ENCODE data around the gene LRP2BP.

The LRP2BP gene

DNA sequence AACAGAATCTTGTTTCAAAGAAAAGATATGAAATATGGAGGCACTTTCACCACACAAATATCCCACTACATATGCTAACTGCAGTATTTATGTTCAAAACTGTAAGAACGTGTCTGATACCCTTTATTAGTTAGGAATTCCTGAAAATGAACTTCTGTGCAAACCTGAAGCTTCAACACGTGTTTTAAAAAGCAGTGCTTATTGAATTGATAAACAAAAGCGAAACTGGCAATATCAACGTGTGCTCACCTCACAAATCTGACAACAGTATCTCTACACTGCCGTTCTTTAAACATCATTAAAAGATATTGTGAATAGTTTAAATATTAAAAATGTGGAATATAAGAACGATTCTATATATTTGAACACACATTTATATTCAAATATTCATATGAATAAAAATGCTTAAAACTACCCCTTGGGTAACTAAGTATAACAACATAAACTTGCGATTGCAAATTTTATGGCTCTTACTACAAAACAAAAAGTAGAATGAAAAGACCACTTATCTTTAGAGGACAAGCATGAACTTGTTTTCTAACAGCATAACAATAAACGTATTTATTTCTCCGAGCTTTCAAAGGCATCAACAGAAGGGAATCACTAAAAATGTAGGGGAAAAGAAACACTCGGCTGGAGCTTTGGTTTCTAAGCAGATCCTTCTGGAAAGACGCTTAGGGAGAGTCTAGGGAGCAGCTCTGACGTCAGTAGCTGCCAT lies at the start of gene LRP2BP:
Gene LRP2BP, minus strand, starts transcription at position 687 of the 718 bp plus-strand sequence. CDS start 17,738 bp downstream, outside the sequence.
- peak; percentile 73 for FAIRE-seq

DNA sequence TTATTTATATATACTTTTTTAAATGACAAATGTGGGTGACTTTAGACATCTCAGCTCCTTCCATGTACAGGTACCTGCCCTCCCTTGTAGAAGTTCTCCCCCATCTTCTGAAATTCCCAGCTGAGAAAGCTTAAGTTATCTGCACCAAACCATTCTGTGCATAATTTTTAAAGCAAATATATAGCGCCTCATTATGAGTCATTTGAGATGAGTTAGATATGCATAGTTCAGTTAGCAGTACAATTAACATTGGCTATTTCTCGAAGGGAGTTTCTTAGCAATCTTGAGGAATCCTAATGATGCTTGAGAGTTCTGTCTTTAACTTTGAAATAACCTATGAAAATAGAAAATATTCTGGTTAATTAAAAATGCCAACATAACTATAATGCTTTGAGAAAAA lies 49.5 kb upstream of the LRP2BP start:
- no peak for FAIRE-seq

DNA sequence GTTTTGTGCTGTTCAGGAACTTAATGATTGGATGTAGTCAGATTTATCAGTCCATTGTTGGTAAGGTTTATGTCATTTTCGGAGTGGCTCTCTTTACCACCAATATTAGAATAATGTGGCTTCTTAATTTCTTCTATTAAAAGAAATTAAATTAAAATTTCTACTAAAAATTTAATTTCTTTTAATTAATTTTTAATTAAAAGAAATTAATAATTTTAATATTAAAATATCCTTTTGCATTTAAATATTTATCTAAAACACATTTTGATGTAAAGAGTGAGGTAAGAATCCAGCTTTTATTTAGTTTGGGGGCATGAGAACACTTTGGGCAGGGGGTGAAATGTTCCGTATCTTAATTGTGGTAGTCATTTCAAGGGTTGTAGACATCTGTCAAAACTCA lies 45.8 kb upstream of the LRP2BP start:
- peak; percentile 55 for FAIRE-seq

DNA sequence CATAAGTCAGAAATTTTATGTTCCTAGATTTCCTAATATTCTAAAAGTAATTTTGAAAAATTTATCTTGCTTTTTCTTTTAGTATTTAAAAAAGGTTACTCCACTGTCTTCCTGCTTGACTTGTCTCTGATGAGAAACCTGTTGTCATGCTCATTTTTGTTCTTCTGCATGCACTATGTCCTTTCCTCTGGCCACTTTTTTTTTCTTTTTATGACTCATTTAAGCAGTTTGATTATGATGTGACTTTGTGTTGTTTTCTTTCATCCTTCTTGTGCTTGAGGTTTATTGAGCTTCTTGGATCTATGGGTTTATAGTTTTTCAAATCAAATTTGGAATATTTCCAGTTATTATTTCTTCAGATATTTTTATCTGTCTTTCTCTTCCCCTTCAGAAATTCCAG lies 42.1 kb upstream of the LRP2BP start:
- peak; percentile 60 for FAIRE-seq

DNA sequence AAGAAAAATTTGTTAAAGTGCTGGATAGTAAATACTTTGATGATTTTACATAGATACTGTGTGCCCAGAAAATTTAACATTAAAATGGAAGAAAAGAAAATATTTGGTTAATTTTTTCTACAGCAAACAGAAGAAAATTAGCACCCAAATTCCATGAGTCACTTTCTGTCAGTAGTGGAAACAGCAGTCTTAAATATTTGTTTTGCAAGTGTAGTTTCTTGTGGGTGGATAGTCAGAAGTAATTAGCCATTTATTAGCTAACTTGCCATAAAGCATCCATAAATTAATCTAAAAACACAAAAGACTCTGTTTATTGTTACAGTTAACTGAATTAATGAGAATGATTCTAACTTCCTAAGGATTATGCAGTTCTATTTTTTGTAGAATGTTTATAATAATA lies 39.7 kb upstream of the LRP2BP start:
- FAIRE-seq = no peak

DNA sequence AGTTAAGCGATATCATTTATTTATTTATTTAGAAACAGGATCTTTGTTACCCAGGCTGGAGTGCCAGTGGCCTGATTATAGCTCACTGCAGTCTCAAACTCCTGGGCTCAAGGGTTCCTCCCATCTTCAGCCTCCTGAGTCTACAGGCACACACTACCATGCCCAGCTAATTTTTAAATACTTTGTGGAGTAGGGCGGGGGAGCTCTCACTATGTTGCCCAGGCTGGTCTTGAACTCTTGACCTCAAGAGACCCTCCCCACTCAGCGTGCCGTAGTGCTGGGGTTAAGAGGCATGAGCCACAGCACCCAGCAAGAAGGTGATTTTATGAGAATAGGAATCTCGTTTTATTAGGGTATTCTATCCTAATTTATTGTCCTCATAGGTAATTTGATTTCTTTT lies 33.9 kb upstream of the LRP2BP start:
- no peak for FAIRE-seq

DNA sequence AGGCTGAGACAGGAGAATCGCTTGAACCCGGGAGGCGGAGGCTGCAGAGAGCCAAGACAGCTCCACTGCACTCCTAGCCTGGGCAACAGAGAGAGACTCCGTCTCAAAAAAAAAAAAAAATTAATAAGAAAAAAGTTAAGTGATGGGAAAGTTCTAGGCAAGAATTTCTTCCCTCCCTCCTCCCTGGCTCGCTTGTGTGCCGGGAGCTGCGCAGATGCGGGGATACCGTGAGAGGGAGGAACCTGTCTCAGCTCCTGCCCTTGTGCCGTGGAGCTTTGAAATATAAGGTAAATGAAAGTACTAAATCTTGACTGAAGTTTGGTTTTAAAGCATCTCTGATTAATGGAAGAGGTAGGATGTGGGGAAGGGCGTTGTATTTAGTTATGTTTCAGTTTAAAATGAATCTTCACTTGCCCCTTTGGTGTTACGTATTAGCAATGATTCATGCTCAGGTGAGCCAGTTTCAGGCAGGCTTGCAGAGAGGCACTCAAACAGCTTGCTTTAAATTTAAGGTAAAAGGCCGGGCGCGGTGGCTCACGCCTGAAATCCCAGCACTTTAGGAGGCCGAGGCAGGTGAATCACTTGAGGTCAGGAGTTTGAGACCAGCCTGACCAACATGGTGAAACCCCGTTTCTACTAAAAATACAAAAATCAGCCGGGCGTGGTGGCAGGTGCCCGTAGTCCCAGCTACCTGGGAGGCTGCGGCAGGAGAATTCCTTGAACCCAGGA lies 31.4 kb upstream of the LRP2BP start:
- no peak for FAIRE-seq

DNA sequence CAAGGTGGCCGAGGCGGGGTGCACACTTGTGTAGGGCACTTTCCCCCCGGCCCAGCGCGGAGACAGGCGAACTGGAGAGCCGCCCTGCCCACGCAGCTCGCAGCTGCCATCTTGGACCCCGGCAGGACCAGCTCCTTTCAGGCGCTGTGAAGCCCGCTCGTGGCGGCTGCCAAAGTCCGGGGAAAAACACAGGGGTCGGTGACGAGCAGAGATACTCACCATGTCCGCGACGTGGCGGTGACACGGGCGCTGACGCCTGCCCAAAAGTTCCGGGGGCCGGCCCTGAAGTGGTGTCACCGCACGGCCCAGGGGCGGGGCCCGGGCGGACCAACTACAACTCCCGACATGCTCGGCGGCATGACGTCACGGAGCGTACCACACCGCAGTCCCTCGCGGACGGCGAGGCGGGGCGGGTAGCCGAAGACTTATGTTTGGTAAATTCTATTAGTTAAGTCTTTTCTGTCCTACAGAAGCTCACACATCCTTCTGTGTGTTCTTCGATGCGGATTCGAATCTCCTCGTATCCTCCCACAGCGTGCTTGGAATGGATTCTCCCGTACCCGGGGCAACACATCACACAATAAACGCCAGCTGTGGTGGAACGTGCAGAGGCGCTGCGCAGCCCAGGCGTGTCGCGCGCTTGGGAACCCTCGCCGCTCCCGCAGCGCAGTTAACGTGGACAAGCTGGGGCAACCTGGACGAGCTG lies 30.1 kb upstream of the LRP2BP start, which contains the start of gene UFSP2:
Gene UFSP2, minus strand, starts transcription at position 318 of the 706 bp plus-strand sequence. Its CDS starts 96 bp downstream, at position 222.
- FAIRE-seq = no peak

DNA sequence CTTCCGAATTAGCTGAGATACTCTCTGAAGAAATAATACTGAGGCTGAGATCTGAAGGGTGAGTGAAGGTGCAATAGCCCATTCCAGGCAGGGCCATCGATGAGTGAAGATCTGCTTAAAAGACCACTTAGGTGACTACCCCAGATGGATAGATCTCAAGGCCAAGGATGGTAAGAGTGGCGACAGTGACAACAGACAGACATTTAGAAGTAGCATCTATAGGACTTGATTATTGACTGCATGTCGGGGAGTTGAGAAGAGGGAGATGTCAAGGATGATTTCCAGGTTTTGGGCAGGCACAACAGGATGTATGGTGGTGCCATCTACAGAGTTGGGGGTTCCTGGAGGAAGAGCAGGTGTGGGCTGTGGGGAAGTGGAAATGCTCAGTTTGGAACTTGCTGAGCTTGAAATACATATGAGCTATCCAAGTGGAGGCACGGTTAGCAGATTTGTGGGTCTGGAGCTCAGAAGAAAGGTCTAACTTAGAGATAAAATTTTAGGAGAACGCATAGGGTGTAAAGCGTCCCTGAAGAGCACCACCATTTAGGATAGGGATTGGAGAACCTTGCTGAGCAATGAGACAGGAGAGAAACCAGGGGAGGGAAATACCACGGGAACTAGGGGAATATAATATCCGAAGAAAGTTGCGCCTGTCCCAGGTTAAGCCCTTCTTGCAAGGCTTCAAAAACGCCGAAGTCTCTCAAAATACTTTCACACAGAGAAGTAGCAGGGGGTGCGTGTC lies 29.4 kb upstream of the LRP2BP start:
- FAIRE-seq = no peak

DNA sequence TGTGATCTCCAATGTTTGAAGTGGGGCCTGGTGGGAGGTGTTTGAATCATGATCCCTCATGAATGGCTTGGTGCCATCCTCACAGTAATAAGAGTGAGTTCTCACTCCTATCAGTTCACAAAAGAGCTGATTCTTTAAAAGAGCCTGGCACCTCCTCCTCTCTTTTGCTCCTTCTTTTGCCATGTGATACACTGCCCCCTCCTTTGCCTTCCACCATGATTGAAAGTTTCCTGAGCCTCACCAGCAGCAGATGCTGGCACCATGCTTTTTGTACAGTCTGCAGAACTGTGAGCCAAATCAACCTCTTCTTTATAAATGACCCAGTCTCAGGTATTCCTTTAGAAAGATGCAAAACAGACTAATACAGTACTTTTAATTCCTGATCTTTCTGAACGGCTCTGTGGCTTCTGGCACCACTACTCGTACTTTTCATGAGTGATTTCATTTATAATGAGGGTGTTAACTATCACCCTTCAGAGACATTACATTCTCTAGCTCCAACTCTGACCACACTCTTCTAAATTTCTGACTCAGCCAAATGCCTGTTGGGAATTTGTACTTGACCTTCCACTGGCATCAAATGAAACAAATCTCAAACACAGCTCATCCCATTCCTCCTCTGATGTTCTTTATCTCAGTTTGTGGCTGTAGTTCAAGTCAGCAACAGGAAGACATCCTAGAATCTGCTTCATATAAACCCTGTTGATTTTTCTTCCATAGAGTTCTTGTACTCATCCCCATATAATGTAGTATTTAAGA lies 25.8 kb upstream of the LRP2BP start:
- FAIRE-seq = no peak

DNA sequence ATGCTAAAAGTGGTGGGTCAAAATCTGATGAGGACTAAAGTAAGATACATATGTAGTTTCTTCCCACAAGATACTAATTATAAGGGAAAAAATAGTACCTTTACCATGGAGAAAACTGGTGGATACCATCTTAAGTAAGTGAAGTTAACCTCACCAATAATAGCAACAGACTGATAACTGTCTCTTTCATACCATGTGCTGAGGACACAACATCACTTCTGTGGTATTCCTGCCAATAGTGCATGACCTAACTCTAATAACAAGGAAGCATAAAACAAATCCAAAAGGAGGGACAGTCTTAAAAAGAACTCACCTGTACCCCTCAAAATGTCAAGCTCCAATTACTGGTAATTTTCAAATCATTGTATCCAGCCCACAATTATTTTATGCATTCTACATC lies 21.2 kb upstream of the LRP2BP start:
- FAIRE-seq = no peak

DNA sequence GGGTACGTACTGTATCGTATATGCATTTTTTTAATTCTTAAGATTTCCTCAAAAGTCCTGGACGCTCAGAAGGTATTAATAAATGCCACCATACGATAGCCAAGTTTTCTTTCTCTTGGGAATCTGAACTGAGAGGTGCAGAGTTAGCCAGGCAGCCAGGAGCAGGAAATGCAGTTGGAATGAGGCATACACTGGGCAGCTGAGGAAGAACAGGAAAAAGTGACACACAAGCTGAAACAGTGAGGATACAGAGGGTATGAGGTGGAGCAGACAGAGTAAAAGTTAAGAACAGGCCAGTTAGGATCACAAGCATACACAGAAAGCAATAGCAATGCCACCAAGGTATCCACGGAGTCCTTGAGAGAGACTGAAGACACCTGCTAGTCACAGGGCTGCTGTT lies 16.7 kb upstream of the LRP2BP start:
- no peak for FAIRE-seq

DNA sequence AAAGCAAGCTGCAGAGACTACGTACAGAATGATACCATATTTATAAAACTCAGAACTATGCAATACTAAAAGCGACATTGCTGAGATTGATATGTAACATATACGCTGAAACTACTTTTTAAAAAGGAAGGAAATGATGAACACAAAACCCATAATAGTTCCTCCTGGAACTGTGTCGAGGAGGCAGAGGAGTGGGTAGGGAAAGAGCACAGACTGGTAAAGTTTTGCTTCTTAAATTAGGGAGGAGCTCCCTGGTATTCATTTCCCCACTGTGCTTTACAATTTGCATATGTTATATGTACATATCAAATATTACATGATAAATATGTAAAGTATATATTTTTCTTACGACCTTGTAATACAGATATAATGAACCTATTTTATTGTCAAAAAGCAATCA lies 16.1 kb upstream of the LRP2BP start:
- FAIRE-seq = no peak

DNA sequence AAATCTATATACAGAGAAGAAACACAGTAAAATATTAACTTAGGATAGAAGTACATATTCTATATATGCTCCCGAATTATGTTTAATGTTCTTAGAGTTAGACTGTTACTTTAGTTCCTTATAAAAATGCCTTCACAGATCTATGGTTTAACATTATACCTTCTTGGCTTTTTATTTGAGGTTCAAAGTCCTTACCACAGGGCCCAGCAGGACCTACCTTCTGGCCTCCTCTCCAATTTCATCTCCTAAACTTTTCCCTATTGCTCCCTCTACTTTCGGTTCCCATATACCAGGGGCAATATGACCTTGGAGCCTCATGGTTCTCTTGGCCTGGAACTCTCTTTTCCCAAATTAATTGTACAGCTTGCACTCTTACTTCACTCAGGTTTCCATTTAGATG lies 12.7 kb upstream of the LRP2BP start:
- no peak for FAIRE-seq

DNA sequence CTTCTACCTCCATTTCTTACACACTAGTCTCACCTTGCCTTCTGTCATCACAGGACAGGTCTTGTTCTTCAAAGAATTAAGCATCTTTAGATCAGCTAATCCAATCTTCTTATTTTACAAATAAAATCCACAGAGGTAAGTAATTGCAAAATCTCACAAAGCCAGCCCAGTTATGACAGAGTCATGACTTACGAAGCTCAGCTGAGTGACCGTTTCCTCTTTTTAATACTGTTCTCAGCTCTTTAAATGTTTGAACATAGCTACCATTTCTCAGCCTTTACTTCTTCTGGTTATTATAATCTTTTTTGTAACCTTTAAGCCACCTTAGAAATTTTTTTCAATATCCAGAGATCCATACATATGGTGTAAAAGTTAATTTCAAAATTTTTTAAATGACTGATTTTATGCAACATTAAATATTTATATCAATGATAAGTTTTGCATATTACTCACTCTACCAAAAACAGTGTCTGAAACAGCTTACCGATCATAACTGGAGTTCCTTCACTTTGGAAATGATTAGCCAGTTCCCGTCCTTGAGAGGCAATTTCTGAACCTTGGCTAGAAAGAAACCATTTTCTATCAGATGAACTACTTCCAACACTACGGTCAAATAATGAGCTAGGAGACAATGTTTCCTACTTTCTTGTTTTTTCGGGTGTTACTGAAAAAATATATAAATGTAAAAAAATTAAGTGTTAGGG lies 9.7 kb upstream of the LRP2BP start:
- no peak for FAIRE-seq

DNA sequence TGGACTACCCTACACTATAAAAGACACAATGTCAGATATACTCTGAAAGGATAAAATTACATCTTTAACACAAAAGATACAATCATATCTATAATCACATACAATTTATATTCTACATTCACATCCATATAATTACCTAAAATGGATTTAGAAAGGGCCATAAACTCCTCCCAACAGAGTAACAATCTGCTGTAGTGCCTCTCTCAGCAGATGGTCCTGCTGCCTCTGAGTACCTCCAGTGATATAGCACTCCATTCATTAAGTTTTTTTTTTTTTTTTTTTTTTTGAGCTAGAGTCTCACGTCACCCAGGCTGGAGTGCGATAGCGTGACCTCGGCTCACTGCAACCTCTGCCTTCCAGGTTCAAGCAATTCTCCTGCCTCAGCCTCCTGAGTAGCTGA lies 8.3 kb upstream of the LRP2BP start:
- no peak for FAIRE-seq

DNA sequence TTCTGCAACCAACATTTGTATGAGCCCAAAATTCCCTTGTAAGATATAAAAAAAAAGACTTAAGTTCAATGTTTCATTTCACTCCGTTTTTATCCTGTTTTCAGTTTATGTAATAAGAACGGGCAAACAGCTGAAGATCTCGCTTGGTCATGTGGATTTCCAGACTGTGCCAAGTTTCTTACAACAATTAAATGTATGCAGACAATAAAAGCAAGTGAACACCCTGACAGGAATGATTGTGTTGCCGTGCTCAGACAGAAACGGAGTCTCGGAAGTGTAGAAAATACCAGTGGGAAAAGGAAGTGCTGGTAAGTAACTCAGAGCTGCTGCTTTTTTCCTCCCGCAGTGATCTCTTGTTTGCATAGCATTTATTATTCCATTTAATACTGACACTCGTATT lies 3.7 kb upstream of the LRP2BP start:
- no peak for FAIRE-seq

DNA sequence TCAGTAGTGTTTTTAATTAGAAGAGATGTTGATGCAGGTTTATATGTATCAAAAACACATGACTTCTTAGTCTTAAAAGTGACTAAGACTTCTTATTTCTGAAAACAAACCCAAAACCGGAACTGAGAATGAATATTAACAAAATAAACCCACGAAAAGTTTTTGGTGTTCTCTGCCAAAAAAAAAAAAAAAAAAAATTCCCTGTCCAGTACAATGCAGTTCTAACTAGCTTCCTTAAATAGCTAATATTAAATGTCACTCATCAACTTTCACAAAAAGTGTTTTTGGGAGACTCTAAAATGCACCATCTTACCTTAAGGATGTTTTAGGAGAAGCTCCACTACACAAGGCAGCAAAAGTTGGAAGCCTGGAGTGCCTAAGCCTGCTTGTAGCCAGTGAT lies 2.9 kb upstream of the LRP2BP start:
- FAIRE-seq = no peak

DNA sequence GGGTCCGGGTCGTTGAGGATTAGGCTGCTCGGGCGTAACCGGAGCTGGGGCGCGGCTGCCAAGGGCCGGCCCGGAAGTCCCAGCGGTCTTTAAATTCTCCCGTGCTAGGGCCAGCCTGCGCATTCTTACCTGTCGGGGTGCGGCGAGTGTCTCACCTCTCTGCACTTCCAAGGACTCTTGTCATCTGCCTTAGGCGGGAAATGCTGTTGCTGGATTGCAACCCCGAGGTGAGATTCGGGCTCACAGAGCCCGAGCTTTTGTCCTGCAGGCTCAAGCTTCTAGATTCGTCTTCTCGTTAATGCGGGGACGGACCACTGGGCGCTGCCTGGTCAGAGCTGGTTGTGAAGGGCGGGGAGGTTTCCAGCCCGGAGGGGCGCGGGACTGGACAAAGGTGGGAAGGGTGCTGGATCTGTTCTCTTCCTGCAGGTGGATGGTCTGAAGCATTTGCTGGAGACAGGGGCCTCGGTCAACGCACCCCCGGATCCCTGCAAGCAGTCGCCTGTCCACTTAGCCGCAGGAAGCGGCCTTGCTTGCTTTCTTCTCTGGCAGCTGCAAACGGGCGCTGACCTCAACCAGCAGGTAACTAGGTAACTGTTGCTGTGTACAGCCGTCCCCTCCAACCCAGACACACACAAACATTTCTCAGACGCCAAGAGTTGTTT lies 1.1 kb upstream of the LRP2BP start, which contains the start of gene ANKRD37:
Gene ANKRD37, plus strand, starts transcription at position 118 of the 662 bp plus-strand sequence. Its CDS starts 83 bp downstream, at position 201.
- no peak for FAIRE-seq

DNA sequence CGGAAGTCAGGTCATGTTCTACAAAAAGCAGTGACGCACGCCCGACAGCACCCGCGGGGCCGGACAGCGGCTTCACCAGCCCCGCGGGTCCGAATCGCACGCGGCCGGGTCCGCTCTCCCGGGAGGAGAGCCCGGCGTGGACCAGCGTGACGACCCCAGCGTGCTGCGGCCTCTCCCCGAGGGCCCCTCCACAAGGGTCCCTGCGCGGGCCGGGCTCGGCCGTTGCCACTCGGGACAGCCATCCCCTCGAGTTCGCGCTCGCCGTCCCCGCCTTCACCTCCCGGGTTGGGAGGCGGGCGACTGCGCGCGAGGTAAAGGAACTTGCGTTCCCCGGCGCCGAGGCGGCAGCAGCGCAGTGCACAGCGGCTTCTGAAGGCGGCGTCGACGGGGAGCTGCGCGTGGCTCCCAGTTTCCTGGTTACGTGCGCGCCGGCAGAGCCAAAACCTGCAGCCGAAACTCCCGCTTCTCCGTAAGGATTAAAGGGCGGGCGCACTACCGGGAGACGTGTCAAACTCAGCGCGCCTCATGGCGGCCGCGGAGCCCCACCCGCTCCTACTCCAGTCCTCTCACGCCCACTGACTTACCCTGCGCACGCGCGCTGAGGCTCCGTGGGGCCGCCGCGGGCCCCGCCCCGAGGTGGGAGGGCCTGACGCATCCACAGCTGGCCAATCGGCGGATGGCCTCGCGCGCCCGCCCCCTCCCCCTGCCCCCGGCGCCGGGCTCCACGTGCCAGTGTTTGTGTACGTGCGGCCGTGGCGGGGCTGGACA lies 416 bp upstream of the LRP2BP start:
- FAIRE-seq = peak; percentile 37
